Neutrophil (primary cell): ENCODE data around the gene DOK6.

Source experiments
- H3K27ac ChIP-seq: fragments of 200-600 bp; sonication (generic); 2 replicates; pipeline ENCODE4 v1.5.1; 2016; ENCODE audit warnings: mild to moderate bottlenecking, moderate library complexity
- H3K27me3 ChIP-seq: fragments of 200-600 bp; sonication (generic); 2 replicates; pipeline ENCODE4 v1.6.0; 2016; ENCODE audit warnings: mild to moderate bottlenecking
- H3K36me3 ChIP-seq: fragments of 200-600 bp; sonication (generic); 2 replicates; pipeline ENCODE4 v1.5.1; 2017
- H3K4me1 ChIP-seq, 2 experiments: fragments of 200-600 bp in 1 of 2; sonication (generic) in 1 of 2; 1 replicate in 1 of 2; 2 replicates in 1 of 2; pipeline versions ENCODE4 v1.5.1 to v1.6.1; 2013 to 2016; ENCODE audit warnings: low read depth in 1 of 2, low read length in 1 of 2, mild to moderate bottlenecking in 1 of 2, moderate library complexity in 1 of 2; ENCODE audit not compliant: control insufficient read depth in 1 of 2, insufficient read depth in 1 of 2
- H3K4me3 ChIP-seq, 2 experiments: fragments of 200-600 bp in 1 of 2; sonication (generic) in 1 of 2; 1 replicate in 1 of 2; 2 replicates in 1 of 2; pipeline ENCODE4 v1.5.1; 2013 to 2016; ENCODE audit warnings: low read depth in 1 of 2, low read length in 1 of 2, mild to moderate bottlenecking in 1 of 2, moderate library complexity in 1 of 2
- H3K9me3 ChIP-seq: fragments of 200-600 bp; sonication (generic); 2 replicates; pipeline ENCODE4 v1.5.1; 2016
- CTCF ChIP-seq: fragments of 200-600 bp; sonication (generic); IDR thresholded peaks from 2 replicates; pipeline ENCODE4 v1.5.1; 2016; ENCODE audit warnings: antibody characterized with exemption

The DOK6 gene

GRCh38 chr18:69717586-69717985, 316.9 kb downstream of the DOK6 start:
- H3K27ac ChIP-seq: no peak overlapping the region
- no peaks in the 10 kb centered on the region for H3K36me3 ChIP-seq
- H3K27me3 ChIP-seq: no peaks in the 10 kb centered on the region
- no peak overlapping the region for H3K4me3 ChIP-seq
- TF ChIP-seq CTCF: no peak
- H3K4me1 ChIP-seq: no peaks in the 10 kb centered on the region
- H3K9me3 ChIP-seq: peaks cover 2% of the 10 kb centered on the region

- Histone ChIP-seq H3K4me1 (no peaks in the 10 kb centered on the region), H3K4me3 (no peak overlapping the region), H3K27me3 (no peaks in the 10 kb centered on the region), H3K27ac (no peak overlapping the region), H3K9me3 (peaks cover 2% of the 10 kb centered on the region), H3K36me3 (no peaks in the 10 kb centered on the region)
- TF ChIP-seq CTCF: no peak
These were observed 318.3 kb downstream of the DOK6 start for GRCh38 chr18:69718912-69719547.

- H3K27me3 ChIP-seq: no peaks in the 10 kb centered on the region
- no peak for TF ChIP-seq CTCF
- H3K36me3 ChIP-seq: no peaks in the 10 kb centered on the region
- H3K27ac ChIP-seq: no peak overlapping the region
- H3K4me3 ChIP-seq: no peak overlapping the region
- H3K4me1 ChIP-seq: no peaks in the 10 kb centered on the region
- H3K9me3 ChIP-seq: peaks cover 2% of the 10 kb centered on the region
These were observed 319.7 kb downstream of the DOK6 start for GRCh38 chr18:69720422-69720821.

GRCh38 chr18:69723434-69723833, 322.7 kb downstream of the DOK6 start:
- Histone ChIP-seq H3K27me3 (no peaks in the 10 kb centered on the region), H3K27ac (no peak overlapping the region), H3K4me1 (no peaks in the 10 kb centered on the region), H3K9me3 (peaks cover 2% of the 10 kb centered on the region), H3K4me3 (no peak overlapping the region), H3K36me3 (no peaks in the 10 kb centered on the region)
- no peak for TF ChIP-seq CTCF

GRCh38 chr18:69725009-69725408, 324.3 kb downstream of the DOK6 start:
- Histone ChIP-seq H3K4me3 (no peak overlapping the region), H3K27me3 (no peaks in the 10 kb centered on the region), H3K36me3 (no peaks in the 10 kb centered on the region), H3K27ac (no peak overlapping the region), H3K9me3 (no peaks in the 10 kb centered on the region), H3K4me1 (no peaks in the 10 kb centered on the region)
- TF ChIP-seq CTCF: no peak
